Right lung (tissue), 5 donors: ENCODE data around the gene HMX1. TPM values are rescaled to one million over a fixed set of nuclear protein-coding genes. Genes with fewer than 3 reads are reported as not detected.

Experiments
- DNase-seq, 2 donors: peaks; one replicate each; pipeline ENCODE4 v3.0.0-alpha.2; 2013
- polyA plus RNA-seq, 5 donors: library from polyadenylated mRNA; unstranded; fragments of 120-200 nt; gene quantifications; one replicate each; pipeline versions ENCODE4 v1.2.1 to v1.2.3, GENCODE V29; 2013; ENCODE audit warnings: inconsistent platforms in 1 of 5, low replicate concordance in 1 of 5; ENCODE audit not compliant: insufficient read length in 5 of 5, insufficient read depth in 1 of 5

HMX1 gene
- polyA plus RNA-seq, 5 donors: not detected

- DNase-seq: no peak
These were observed 2.4 kb downstream of the HMX1 start for GRCh38 chr4:8869002-8869897.

GRCh38 chr4:8868321-8869001, 3.2 kb downstream of the HMX1 start:
- no peak for DNase-seq

- no peak for DNase-seq
These were observed 3.9 kb downstream of the HMX1 start for GRCh38 chr4:8867624-8868320.

DNA sequence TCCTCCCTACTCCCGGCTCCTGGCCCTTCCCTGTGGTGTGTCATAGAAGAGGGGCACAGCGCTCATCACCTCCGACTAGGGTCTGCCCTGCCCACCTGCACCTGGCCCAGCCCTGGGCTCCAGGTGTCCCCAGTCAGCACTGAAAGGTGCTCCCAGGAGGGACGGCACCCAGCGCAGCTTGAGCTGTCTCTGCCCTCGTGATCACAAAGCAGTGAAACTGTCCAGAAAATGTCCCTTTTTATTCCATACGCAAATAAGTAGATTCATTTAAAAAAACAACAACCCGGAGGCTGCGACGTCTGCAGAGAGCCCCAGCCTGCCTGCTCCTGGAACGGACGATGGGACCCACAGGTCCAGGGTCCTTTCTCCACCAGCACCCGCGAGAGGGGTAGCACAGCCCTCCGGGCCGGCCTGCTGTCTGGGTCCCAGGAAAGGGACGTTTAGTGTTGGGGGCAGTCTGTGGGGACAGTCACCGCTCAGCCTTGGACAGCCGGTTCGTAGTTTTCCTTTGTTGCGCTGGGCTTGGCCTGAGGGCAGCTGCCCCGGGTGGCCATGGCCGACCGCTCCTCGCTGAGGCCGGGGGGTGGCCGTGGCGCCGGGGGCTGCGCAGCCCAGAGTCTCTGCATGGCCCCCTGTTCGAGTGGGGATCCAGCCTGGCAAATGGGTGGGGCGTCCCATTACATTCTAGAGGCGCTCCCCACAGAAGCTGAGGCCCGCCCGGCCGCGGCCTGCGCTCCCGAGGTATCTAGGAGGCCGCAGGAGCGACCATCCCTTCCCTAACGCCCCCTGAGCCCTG, 4.6 kb downstream of the HMX1 start:
- no peak for DNase-seq

- DNase-seq: no peak
These were observed 5.2 kb downstream of the HMX1 start for GRCh38 chr4:8866421-8866820.

- DNase-seq: no peak
These were observed 5.8 kb downstream of the HMX1 start for GRCh38 chr4:8865681-8866310.

DNA sequence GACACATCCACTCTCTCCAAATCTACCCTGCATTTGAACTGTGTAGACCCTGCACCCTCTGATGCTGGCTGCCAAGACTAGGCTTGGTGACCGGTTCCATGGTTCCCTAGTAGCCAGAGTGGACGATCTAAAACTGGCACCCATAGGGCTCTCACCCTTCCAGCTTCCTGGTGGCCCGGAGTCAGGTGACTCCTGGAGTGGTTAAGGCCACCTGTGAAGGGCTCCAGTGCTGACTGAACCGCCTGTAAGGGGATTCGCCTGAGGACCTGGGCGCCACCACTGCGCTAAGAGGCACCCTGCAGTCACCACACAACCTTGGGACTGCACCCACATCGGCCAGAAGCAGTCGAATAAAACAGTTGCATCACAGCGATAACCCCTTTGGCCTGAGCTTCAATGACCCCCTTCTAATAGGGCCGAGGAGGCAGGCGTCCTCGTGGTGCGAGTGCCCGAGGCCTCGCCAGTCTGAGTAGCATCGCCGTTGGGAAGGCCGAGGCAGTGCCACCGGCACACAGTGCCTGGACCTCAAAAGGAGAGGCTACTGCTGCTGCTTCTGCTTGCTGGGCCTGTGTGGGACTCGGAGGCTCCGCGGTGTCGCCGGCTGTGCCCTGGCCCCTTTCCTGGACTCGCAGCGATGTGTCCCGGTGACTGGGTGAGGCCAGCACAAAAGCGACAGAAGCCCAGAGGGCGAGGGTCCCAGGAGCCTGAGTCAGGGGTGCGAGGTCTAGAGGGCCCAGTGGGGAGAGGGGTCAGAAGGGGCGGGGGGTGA, 6.5 kb downstream of the HMX1 start:
- no peak for DNase-seq

DNA sequence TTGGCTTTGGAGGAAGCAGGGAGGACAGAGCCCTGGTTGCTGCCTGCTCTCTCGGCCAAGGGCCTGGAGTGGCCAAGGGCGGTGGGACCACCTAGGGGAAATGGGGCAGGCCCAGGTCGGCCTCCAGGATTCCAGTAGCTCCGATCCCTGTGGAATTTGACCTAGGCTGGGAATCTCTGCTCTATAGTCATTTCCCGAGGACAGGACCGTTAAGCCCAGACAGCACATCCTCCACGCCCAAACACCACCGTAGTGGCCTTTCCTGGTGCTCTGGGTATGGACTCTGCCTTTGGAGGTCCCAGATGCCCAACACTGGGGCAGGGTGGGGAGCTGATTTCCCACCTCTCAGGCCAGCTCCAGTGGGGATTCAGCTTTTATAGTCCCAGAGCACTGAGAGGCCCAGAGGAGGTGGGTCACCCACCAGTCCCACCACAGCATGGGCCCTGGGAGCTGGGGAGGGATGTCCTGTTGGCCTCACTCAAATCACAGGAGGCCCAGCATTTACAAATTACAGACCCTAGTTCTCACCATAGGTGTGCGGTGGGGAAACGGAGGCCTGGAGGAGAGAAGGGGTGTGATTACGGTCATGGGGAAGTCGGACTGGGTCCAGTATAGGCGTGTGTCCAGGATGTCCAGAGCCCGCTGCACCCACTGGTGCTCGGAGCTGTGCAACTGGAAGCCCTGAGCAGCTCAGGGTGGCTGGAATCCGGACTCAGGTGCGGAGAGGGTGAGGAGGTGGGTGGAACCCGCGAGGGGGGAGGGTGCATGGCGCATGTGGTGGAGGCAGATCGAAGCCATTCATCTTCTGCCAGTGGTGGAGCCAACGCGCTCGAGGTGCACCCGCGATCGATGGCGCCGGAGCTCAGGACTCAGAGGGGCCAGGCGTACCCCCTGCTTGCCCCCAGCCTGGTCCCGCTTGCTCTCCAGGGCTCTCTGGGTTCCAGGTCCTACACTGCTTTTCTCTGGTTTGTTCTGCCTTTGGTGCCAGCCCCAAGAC, 7.7 kb downstream of the HMX1 start:
- no peak for DNase-seq

GRCh38 chr4:8862800-8863685, 8.6 kb downstream of the HMX1 start:
- DNase-seq: no peak

- no peak for DNase-seq
These were observed 9.3 kb downstream of the HMX1 start for GRCh38 chr4:8862334-8862733.

DNA sequence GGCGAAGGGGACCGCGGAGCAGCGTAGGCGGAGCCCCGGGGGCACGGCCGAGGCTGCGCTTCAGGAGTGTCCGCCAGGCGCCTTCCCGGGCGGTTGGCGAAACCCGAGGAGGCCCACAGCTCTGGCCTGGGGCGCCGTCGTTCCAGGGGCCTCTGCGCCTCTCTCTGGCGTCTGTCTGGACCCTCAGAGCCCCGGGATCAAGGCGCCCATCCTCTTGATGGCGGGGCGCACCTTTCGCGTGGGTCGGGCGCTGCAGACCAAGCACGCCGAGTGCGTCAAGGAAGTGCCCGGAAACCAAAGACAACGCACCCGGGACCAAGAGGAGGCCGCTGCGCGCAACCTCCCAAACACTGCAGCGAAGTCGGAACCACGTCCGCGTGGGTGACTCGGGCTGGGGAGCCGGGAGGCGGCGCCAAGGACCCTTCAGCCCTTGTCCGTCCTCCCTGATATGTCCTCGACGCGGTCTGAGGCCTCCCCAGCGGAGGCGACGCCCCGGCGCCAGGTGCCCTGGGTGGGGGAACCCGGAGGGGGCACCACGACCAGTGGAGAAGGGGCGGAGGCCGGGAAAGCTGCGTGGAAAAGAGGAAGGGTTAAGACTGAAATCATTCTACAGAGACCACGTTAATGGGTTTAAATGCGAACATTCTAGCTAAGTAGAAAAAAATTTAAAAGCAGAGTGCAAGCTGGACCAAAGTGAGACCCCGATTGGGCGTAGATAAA, 9.9 kb downstream of the HMX1 start:
- DNase-seq: no peak

DNA sequence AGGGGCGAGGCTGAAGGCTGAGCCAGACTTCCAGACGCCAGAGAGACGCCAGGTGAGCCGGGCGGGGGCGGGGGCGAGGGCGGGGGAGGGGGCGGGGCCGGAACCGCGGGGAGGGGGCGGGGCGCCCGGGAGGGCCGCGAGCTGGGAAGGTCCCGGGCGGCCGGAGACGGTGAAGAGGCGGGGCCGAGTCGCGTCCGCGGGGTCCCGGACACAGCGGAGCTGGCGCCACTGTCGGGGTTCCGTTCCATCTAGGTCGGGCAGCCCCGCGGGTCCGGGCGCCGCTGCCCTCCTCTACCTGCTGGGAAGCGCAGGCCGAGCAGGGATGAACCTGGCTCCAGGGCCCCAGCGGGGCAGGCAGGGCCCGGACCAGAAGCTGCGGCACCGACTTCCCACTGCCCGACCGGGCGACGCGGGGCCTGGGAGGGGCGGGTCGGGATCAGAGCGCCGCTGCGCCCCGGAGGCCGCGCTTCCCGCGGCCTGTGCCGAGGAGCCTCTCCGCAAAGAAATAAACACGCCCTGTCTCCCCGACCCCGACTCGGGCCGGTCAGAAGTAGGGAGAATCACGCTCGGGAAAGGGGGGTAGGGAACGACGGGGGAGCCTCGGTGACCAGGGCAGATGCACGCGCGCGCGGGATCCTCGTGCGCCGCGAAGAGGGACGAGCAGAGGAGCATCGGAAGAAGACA, 10.6 kb downstream of the HMX1 start:
- no peak for DNase-seq

- no peak for DNase-seq
These were observed 11.3 kb downstream of the HMX1 start for GRCh38 chr4:8860096-8860891.

DNA sequence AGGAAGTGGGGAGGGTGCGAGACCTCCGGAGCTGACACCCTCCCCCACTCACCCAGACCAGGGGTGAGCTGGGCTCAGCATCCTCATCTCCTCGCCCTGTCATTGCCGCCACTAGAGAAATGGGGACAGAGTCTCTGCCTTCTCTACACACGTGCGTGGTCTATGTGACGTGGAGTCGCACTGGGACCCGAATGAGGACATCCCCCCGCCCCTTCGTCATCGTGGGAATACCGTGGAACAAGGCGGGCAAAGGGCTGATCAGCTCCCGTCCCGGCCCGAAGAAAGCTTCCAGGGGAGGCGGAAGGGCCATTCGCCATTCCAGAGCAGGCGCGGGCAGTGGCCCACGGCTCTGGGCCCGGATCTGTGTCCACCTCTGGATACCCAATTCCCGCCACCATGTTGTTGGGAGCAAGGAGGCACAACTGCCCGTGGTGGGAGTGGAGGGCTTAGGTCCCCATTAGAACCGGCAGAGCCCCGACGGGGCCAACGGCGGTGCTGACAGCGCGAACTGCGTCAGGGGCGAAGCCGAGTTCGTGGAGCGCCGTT, 12.0 kb downstream of the HMX1 start:
- DNase-seq: no peak

DNA sequence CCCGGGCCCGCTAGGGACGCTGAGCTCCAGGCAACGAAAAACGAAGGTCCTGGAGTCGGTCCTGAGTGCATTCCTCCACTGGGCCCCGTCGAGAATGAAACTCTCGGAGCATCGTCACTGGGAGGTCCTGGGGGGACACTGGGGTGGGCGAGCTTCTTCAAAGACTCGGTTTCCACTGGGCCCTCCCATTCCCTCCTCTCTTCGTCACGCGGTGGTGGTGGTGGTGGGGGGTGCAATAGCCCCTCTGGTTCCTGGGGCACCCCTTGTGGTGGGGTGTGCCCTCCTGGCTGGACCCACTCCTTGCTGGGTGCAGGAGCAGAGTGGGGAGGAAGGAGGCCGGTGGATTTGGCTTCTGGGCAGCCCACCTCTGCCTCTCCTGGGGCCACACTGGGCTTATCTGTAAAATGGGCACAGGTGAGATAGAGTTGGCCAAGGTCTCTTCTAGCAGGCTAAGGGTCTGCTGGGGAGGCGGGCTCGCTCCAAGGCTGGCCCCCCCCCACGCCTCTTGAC, 12.9 kb downstream of the HMX1 start:
- DNase-seq: no peak
